ENCODE results near the gene CD46.

Gene CD46

DNA sequence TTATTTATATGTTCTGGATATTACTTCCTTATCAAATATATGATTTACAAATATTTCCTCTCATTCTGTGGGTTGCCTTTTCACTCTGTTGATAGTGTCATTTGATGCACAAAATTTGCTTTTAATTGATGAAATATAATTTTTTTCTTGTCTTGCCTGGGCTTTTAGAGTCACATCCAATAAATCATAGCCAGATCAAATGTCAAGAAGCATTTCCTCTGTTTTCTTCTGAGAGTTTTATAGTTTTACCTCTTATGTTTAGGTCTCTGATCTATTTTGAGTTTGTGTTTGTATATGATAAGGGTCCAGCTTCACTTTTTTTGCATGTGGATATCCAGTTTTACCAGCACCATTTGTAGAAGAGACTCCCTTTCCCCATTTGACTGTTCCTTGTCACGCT is 29.5 kb downstream of the CD46 start:
- TF ChIP-seq, protein P1, sequence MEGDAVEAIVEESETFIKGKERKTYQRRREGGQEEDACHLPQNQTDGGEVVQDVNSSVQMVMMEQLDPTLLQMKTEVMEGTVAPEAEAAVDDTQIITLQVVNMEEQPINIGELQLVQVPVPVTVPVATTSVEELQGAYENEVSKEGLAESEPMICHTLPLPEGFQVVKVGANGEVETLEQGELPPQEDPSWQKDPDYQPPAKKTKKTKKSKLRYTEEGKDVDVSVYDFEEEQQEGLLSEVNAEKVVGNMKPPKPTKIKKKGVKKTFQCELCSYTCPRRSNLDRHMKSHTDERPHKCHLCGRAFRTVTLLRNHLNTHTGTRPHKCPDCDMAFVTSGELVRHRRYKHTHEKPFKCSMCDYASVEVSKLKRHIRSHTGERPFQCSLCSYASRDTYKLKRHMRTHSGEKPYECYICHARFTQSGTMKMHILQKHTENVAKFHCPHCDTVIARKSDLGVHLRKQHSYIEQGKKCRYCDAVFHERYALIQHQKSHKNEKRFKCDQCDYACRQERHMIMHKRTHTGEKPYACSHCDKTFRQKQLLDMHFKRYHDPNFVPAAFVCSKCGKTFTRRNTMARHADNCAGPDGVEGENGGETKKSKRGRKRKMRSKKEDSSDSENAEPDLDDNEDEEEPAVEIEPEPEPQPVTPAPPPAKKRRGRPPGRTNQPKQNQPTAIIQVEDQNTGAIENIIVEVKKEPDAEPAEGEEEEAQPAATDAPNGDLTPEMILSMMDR (IDR thresholded peaks at IDR 0.05; ENCODE audit: low read depth, low read length): no peak
- no peak overlapping the region for H3K4me3 ChIP-seq (ENCODE audit: low read depth, low read length)

DNA sequence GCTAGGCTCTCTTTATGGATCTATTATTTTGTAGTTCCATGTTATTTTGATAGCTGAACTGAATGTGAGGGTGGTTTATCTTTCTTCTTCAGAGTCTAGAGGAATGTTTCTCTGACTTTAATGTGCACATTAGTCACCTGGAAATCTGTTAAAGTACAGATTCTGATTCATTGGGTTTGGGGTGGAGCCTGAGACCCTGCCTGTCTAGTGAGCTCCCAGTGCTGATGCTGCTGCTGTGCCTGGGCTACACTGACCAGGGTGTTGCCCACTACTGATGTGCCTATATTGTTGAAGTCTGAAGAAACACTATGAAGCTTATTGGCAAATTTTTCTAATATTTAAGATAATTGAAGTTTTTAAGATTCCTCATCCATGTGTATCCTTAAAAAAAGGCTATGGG is 35.9 kb downstream of the CD46 start:
- TF ChIP-seq, protein P1 (IDR thresholded peaks at IDR 0.05; ENCODE audit: low read depth, low read length): no peak
- H3K4me3 ChIP-seq (ENCODE audit: low read depth, low read length): no peak overlapping the region

DNA sequence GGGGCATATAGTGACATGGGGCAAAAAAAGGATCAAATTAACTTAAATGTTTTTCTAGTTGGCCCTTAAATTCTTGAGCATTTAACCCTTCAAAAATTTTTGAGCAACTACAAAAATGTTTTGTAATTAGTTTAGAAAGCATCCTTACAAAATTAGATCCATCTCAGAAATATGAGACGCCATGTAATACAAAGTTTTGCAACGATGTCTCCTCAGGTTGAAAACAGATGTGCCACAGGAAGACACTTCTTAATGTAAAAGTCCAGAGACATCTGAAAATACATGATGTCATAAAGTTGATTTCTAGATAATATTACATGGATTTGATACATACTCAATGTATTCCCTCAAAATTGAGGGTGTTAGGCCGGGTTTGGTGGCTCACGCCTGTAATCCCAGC is 37.5 kb downstream of the CD46 start:
- TF ChIP-seq, protein P1 (IDR thresholded peaks at IDR 0.05; ENCODE audit: low read depth, low read length): no peak
- no peak overlapping the region for H3K4me3 ChIP-seq (ENCODE audit: low read depth, low read length)

DNA sequence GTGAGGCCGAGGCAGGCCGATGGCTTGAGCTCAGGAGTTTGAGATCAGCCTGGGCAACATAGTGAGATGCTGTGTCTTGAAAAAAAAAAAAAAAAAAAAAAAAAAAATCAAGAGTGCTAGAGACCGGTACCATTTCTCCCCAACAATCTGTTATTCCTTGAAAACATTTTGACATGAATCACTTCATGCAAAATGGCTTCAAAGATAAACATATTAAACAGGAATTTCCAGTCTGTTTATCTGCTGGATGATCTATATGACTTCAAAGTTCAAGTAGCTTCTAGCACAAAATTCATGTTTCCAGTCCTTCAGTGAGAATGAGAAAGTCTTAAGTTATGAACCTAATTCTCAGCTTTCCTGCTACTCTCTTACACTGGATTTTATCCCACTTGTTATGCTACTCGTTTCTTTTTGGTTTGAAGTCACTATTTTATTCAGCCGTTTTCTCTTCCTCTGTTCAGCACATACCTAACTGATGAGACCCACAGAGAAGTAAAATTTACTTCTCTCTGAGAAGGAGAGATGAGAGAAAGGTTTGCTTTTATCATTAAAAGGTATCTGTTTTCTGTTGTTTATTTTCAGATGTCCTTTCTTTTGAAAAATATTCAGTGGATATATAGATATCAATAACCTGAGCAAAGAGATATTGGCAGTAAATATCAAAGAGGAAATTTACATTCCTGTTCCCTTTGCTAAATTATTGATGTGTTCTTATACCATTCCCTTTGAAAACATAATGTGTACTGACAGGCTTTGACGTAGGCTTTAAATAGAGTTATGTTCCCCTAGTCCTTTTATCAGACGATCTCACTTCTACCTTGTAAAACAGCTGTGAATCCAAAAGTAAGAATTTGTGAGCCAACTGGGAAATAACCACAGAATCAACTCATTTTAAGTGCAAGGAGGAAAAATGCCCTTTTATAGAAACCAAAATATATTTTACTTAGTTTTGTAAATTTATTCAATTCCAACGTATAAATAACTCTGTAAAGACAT is 38.2 kb downstream of the CD46 start:
- TF ChIP-seq, protein P1 (IDR thresholded peaks at IDR 0.05; ENCODE audit: low read depth, low read length): no peak
- no peak overlapping the region for H3K4me3 ChIP-seq (ENCODE audit: low read depth, low read length)

DNA sequence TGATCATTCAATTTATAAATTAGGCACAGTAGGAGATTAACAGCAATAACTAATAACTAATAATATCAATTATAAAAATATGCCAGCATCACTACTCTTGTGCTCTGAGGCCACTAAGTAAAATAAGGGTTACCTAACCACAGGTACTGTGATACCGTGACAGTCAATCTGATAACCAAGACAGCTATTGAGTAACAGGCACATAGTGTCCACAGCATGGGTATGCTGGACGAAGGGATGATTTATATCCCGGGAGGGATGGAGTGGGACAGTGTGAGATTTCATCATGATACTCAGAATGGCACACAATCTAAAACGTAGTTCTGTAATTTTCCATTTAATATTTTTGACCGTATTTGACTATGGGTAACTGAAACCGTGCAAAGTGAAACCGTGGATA is 39.4 kb downstream of the CD46 start:
- no peak overlapping the region for H3K4me3 ChIP-seq (ENCODE audit: low read depth, low read length)
- TF ChIP-seq, protein P1 (IDR thresholded peaks at IDR 0.05; ENCODE audit: low read depth, low read length): no peak

DNA sequence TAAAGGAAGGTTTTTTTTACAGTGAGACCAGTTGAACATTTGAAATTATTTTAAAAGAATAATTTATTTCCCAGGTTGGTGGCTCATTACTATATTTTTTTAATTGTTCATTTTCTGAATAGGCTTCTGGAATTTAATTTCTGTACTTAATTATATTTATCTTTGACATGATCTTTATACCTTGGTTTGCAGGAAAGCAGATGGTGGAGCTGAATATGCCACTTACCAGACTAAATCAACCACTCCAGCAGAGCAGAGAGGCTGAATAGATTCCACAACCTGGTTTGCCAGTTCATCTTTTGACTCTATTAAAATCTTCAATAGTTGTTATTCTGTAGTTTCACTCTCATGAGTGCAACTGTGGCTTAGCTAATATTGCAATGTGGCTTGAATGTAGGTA is 41.5 kb downstream of the CD46 start:
- TF ChIP-seq, protein P1 (IDR thresholded peaks at IDR 0.05; ENCODE audit: low read depth, low read length): no peak
- no peak overlapping the region for H3K4me3 ChIP-seq (ENCODE audit: low read depth, low read length)

DNA sequence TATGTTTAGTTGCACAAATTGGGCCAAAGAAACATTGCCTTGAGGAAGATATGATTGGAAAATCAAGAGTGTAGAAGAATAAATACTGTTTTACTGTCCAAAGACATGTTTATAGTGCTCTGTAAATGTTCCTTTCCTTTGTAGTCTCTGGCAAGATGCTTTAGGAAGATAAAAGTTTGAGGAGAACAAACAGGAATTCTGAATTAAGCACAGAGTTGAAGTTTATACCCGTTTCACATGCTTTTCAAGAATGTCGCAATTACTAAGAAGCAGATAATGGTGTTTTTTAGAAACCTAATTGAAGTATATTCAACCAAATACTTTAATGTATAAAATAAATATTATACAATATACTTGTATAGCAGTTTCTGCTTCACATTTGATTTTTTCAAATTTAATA is 43.0 kb downstream of the CD46 start:
- TF ChIP-seq, protein P1 (IDR thresholded peaks at IDR 0.05; ENCODE audit: low read depth, low read length): no peak
- H3K4me3 ChIP-seq (ENCODE audit: low read depth, low read length): no peak overlapping the region

All from WI38 (cell line).